Smooth muscle cell (in vitro differentiated cells): Measurements from ENCODE around the gene ASCC3. TPM values are rescaled to one million over a fixed set of nuclear protein-coding genes. Genes with fewer than 3 reads are reported as not detected.

ENCODE experiments used
- DNase-seq: peaks from one replicate; lab custom pipeline; 2025; ENCODE audit not compliant: unreplicated experiment; lab: John Stamatoyannopoulos, UW
- H2AFZ ChIP-seq: fragments of 200-600 bp; sonication (generic); 2 replicates; pipeline ENCODE4 v1.6.0; 2016; ENCODE audit warnings: antibody characterized with exemption, low read depth, mild to moderate bottlenecking
- H3F3A ChIP-seq: fragments of 200-600 bp; sonication (generic); 2 replicates; pipeline ENCODE4 v1.6.0; 2017; ENCODE audit warnings: antibody characterized with exemption, low read depth
- H3K27ac ChIP-seq: fragments of 200-600 bp; sonication (generic); 2 replicates; pipeline ENCODE4 v1.5.1; 2016; ENCODE audit warnings: low read depth, mild to moderate bottlenecking
- H3K27me3 ChIP-seq: fragments of 200-600 bp; sonication (generic); 2 replicates; pipeline ENCODE4 v1.6.1; 2016; ENCODE audit warnings: low read depth, mild to moderate bottlenecking
- H3K36me3 ChIP-seq: fragments of 200-600 bp; sonication (generic); 2 replicates; pipeline ENCODE4 v1.5.1; 2016; ENCODE audit warnings: low read depth
- H3K4me1 ChIP-seq: fragments of 200-600 bp; sonication (generic); 2 replicates; pipeline ENCODE4 v1.5.1; 2016; ENCODE audit warnings: low read depth
- H3K4me2 ChIP-seq: fragments of 200-600 bp; sonication (generic); 2 replicates; pipeline ENCODE4 v1.6.0; 2016; ENCODE audit warnings: mild to moderate bottlenecking
- H3K4me3 ChIP-seq: fragments of 200-600 bp; sonication (generic); 2 replicates; pipeline ENCODE4 v1.5.1; 2016; ENCODE audit warnings: mild to moderate bottlenecking
- H3K79me2 ChIP-seq: fragments of 200-600 bp; sonication (generic); 2 replicates; pipeline ENCODE4 v1.6.0; 2016; ENCODE audit warnings: low read depth, mild to moderate bottlenecking
- H3K9ac ChIP-seq: fragments of 200-600 bp; sonication (generic); 2 replicates; pipeline ENCODE4 v1.6.0; 2016; ENCODE audit warnings: low read depth
- H3K9me3 ChIP-seq: fragments of 200-600 bp; sonication (generic); replicated peaks from 2 replicates; pipeline ENCODE4 v1.5.1; 2016; ENCODE audit warnings: low read depth
- H4K20me1 ChIP-seq: fragments of 200-600 bp; sonication (generic); 2 replicates; pipeline ENCODE4 v1.6.0; 2016; ENCODE audit warnings: low read depth
- WGBS: methylation state at CpG from one replicate; pipeline ENCODE4 v1.1.7; 2016; ENCODE audit warnings: low lambda C conversion rate; 5-methylcytosine and 5-hydroxymethylcytosine counted together
- polyA plus RNA-seq: library from polyadenylated mRNA; unstranded; fragments of >200 nt; fragmentation: Nextera tagmentation; extraction: Ambion mirVana; gene quantifications from 2 replicates; pipeline ENCODE4 v1.2.1, GENCODE V29; 2016
- total RNA-seq: library from RNA; depleted of rRNA; stranded (reverse); fragments of >200 nt; gene quantifications from 2 replicates; pipeline ENCODE4 v1.2.3, GENCODE V29; 2014
- TF ChIP-seq, protein P1 (sequence below): fragments of 200-600 bp; sonication (generic); IDR thresholded peaks from 2 replicates; pipeline ENCODE4 v1.5.1; 2017; ENCODE audit warnings: borderline replicate concordance, mild to moderate bottlenecking, antibody characterized with exemption; ENCODE audit not compliant: insufficient read depth, poor library complexity, severe bottlenecking

The ASCC3 gene
- total and polyA plus RNA-seq, 2 experiments from 2014 or later, result 59.0 to 116 TPM

DNA sequence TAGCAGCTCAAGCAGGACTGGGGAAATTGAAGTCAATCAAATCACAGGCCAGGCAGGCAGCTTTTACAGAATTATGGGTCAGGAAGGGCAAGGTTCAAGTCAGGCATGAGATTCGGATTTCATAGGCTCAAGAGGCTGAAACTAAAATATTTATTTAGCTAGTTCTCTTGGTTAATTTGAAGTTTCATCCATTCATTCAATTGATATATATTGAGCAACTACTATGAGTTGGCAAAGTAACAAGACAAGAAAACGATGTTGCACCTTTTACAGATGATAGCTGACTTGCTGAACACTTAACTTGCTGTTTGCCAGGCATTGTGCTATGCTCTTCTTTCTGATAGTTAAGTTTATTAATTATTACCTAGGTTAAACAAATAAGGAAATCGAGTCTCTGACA is 20.5 kb upstream of the ASCC3 start:
- no peak overlapping the region for H3K4me2 ChIP-seq
- WGBS, result 92% methylated on average over 3 of the region's 3 CpGs
- H3F3A ChIP-seq, result no peaks in the 10 kb centered on the region
- H4K20me1 ChIP-seq, result no peaks in the 10 kb centered on the region
- TF ChIP-seq, protein P1, sequence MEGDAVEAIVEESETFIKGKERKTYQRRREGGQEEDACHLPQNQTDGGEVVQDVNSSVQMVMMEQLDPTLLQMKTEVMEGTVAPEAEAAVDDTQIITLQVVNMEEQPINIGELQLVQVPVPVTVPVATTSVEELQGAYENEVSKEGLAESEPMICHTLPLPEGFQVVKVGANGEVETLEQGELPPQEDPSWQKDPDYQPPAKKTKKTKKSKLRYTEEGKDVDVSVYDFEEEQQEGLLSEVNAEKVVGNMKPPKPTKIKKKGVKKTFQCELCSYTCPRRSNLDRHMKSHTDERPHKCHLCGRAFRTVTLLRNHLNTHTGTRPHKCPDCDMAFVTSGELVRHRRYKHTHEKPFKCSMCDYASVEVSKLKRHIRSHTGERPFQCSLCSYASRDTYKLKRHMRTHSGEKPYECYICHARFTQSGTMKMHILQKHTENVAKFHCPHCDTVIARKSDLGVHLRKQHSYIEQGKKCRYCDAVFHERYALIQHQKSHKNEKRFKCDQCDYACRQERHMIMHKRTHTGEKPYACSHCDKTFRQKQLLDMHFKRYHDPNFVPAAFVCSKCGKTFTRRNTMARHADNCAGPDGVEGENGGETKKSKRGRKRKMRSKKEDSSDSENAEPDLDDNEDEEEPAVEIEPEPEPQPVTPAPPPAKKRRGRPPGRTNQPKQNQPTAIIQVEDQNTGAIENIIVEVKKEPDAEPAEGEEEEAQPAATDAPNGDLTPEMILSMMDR, result no peak
- no peaks in the 10 kb centered on the region for H3K36me3 ChIP-seq
- no peaks in the 10 kb centered on the region for H3K9me3 ChIP-seq
- H3K9ac ChIP-seq, result no peak overlapping the region
- no peaks in the 10 kb centered on the region for H3K79me2 ChIP-seq
- no peak overlapping the region for H3K4me3 ChIP-seq
- no peaks in the 10 kb centered on the region for H3K27me3 ChIP-seq
- H3K4me1 ChIP-seq, result no peaks in the 10 kb centered on the region
- no peak overlapping the region for H3K27ac ChIP-seq
- no peak for DNase-seq
- H2AFZ ChIP-seq, result no peak overlapping the region

DNA sequence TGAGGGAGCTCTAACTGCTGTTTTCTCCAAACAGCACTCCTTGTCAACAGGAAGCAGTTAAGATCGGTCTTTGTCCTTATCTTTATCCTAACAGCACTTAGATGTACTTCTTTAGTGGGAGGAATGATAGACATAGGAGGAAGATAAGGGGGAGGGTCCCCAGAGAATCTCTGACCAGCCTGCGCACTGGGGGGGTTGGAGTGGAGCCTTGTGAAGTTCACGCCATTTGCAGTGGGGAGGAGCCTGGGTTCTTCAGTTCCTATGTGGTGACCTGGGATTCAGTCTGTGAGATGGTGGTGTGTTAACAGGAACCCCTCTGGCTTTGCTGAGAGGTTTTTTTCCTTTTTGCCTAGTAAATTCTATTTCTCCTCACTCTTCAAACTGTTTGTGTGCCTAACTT is 18.1 kb upstream of the ASCC3 start:
- Histone ChIP-seq H3K27me3 (no peaks in the 10 kb centered on the region), H3K4me3 (no peak overlapping the region), H3K4me2 (no peak overlapping the region), H3K9ac (no peak overlapping the region), H3F3A (no peaks in the 10 kb centered on the region), H3K27ac (no peak overlapping the region), H3K9me3 (no peaks in the 10 kb centered on the region), H3K79me2 (no peaks in the 10 kb centered on the region), H2AFZ (no peak overlapping the region), H4K20me1 (no peaks in the 10 kb centered on the region), H3K4me1 (no peaks in the 10 kb centered on the region), H3K36me3 (no peaks in the 10 kb centered on the region)
- no peak for DNase-seq
- WGBS, result 47% methylated on average over 3 of the region's 3 CpGs
- TF ChIP-seq, protein P1, result no peak

DNA sequence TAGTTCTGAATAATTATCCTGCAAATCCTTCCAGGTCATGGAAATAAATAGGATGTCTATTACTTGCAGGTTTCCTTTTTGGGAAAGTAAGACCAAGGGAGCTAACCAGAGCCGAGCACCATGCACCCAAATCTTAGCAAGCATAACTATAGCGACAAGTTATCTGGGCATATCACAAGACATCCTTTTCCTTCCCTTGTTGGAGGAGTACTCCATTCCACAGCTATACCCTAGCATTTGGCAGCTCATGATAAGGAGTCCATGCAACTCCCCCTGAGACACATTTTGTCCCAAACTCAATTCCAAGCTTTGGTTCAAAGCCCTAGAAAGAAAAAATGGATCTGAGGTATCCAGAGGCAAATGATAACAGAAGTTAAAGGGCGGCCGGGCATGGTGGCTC is 16.5 kb upstream of the ASCC3 start:
- H3K27me3 ChIP-seq, result no peaks in the 10 kb centered on the region
- no peaks in the 10 kb centered on the region for H3F3A ChIP-seq
- no peak overlapping the region for H3K4me2 ChIP-seq
- no peaks in the 10 kb centered on the region for H3K36me3 ChIP-seq
- no peaks in the 10 kb centered on the region for H3K9me3 ChIP-seq
- TF ChIP-seq, protein P1, result no peak
- no peaks in the 10 kb centered on the region for H3K79me2 ChIP-seq
- no peak overlapping the region for H3K9ac ChIP-seq
- DNase-seq, result no peak
- no peaks in the 10 kb centered on the region for H4K20me1 ChIP-seq
- WGBS, result 94% methylated on average over 4 of the region's 4 CpGs
- no peak overlapping the region for H2AFZ ChIP-seq
- no peak overlapping the region for H3K4me3 ChIP-seq
- no peaks in the 10 kb centered on the region for H3K4me1 ChIP-seq
- H3K27ac ChIP-seq, result no peak overlapping the region

DNA sequence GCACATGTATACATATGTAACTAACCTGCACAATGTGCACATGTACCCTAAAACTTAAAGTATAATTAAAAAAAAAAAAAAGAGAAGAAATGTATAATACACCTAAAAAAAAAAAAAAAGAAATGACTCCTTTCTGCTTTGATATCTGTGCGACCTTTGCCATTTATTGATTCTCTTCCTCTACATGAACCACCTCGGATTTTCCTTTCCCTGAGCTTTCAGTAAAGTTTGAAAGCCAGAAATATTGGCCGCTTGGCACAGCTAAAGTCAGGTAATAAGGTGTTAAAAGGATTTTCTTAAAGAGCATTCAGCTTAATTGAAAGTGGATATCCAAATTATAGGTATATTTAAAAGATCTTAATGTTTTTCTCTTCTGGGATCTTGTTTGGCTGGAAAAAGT is 12.6 kb upstream of the ASCC3 start:
- Histone ChIP-seq H3K27ac (no peak overlapping the region), H3K4me1 (no peaks in the 10 kb centered on the region), H3K27me3 (no peaks in the 10 kb centered on the region), H3K9me3 (no peaks in the 10 kb centered on the region), H4K20me1 (no peaks in the 10 kb centered on the region), H3K4me2 (no peak overlapping the region), H3K79me2 (no peaks in the 10 kb centered on the region), H3K9ac (no peak overlapping the region), H2AFZ (no peak overlapping the region), H3F3A (no peaks in the 10 kb centered on the region), H3K36me3 (no peaks in the 10 kb centered on the region), H3K4me3 (no peak overlapping the region)
- TF ChIP-seq, protein P1, result no peak
- no peak for DNase-seq
- WGBS, result 99% methylated on average over 3 of the region's 3 CpGs
